GM18951 (cell line): Measurements from ENCODE around the gene CPM.
"Not testable (repeated sequence)": the region's sequence is repeated elsewhere in the genome, so short reads cannot be mapped to it uniquely, and the experiment has no call there.

Source experiments
- POLR2A ChIP-seq: IDR thresholded peaks from 4 replicates; pipeline ENCODE4 v1.6.1; 2011; ENCODE audit warnings: mild to moderate bottlenecking; ENCODE audit not compliant: insufficient read length, insufficient read depth; ENCODE audit errors: extremely low read depth
- in situ Hi-C: fragments of 300-500 bp; cut with MboI; formaldehyde crosslinking; loops from one replicate; pipeline ENCODE4 v1.12.0; 2022; ENCODE audit warnings: low sequenced_read_pairs, mixed read lengths, inconsistent platforms; ENCODE audit not compliant: unreplicated experiment

The CPM gene

DNA sequence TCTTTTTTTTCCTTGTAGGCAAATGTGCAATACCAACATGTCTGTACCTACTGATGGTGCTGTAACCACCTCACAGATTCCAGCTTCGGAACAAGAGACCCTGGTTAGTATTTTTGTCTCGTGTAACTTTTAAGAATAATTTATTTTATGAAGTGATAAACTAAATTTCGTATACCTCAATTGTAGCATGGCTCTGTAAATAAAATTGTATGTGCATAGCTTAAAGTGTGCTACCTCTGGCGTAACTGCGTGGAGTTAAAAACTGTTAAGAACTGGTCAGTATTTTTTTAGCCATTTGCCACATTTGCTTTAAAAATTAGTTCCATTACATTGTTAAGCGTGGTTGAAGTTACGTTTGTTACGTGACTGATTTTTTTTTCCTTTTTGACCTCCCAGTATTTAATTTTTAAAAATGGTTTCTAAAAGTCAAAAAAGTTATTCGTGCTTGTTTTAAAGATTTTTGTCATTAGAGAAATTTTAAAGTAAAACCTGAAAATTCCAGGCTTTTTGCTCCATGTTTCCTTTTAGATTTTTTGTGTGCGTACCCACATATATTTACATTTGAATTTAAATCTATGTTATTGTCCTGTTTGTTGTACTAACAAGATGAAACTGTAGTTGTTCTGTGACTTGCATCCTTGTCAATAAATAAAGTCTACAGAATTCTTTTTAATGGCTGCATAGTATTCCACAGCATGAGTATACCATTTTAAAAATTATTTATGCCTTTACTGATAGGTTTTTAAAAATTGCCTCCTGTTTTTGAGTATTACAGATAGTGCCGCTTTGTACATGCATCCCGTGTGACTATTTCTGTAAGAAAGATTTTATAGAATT, 123.6 kb downstream of the CPM start:
- in situ Hi-C loops, result no loop called here
- no peak for TF ChIP-seq POLR2A

- in situ Hi-C loops, result no loop called here
- TF ChIP-seq POLR2A, result peak; percentile 93
Measured at GRCh38 chr12:68808388-68809189, 124.4 kb downstream of the CPM start.

- in situ Hi-C loops, result no loop called here
Measured at GRCh38 chr12:68807576-68808387, 125.2 kb downstream of the CPM start, which contains the start of gene MDM2. Gene MDM2 (plus strand): TSS chr12:68808177. CDS start chr12:68808478, 301 bp downstream.

GRCh38 chr12:68807274-68807575, 125.7 kb downstream of the CPM start:
- in situ Hi-C loops, result not testable (repeated sequence)

More at GRCh38 chr12:68807576-68808387, 125.2 kb downstream of the CPM start, which contains the start of gene MDM2:
- peak; percentile 92 for TF ChIP-seq POLR2A

DNA sequence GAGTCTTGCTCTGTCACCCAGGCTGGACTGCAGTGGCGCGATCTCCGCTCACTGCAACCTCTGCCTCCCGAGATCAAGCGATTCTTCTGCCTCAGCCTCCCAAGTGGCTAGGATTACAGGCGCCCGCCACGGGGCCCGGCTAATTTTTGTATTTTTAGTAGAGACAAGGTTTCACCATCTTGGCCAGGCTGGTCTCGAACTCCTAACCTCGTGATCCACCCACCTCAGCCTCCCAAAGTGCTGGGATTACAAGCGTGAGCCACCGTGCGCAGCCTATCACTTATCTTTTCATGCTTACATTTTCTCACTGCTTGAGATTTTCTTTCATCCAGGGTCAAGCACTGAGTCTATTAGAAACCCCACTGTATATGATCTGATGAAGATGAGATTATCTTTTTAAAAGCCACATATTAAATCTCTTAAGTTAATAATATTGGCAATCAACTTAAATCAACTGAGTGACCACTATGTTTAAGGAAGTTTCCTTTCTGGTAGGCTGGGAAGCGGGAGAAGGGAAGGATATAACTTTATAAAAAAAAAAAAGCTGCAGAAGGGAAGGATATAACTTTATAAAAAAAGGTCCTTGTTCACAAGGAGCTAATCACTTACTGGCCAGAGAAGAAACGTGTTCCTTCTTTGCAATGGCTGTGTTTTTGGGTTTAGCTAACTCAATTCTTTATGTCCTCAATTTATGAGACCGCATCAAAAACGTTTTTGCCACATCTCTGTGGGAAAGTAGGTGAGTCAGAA, 126.3 kb downstream of the CPM start:
- in situ Hi-C loops, result no loop called here
- no peak for TF ChIP-seq POLR2A

GRCh38 chr12:68805592-68806120, 127.3 kb downstream of the CPM start:
- TF ChIP-seq POLR2A, result no peak
- in situ Hi-C loops, result no loop called here

DNA sequence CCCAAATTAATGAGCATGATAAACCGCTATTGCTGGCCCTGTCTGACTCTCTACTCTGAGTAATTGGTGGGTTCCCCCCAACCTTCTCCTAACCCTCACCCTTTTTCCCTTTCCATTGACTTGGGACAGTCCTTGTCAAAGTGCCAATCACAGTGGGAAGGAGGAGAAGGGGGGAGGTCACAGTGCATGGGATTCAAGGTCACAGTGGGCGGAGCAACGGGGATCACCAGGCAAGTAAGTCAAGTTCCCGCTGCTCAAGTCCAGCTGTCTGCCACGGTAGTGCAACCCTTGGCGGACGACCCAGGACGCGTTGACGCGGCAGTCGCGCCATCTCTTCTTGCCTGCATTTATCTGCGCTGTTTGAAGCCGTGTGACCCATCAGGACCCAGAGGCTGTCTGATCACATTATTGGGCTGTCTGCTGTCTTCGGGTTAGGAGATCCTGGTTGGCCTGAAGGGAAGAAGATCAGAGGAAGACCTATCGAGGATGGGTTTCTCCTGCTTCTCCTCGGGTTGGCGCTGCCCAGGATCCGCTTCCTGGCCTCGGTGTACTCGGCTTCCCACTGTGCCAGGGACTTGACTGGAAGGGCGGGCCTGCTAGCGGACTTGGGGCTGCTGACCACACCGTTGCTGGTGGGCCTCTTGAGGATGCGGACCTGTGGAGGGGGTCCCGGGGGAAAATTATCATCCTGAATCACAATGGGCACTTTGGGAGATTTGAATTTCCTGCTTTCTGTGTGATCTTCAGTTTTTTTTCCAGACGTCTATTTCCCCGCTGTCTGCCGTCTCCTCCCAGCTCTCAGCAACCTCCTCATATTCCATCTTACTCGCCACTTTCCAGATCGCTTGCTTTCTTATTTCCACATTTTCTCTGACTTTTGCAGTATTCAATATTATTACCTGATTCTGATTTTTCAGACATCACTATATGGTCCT, 128.0 kb downstream of the CPM start:
- in situ Hi-C loops, result no loop called here
- no peak for TF ChIP-seq POLR2A

GRCh38 chr12:68803948-68804656, 128.9 kb downstream of the CPM start:
- in situ Hi-C loops, result no loop called here
- no peak for TF ChIP-seq POLR2A

DNA sequence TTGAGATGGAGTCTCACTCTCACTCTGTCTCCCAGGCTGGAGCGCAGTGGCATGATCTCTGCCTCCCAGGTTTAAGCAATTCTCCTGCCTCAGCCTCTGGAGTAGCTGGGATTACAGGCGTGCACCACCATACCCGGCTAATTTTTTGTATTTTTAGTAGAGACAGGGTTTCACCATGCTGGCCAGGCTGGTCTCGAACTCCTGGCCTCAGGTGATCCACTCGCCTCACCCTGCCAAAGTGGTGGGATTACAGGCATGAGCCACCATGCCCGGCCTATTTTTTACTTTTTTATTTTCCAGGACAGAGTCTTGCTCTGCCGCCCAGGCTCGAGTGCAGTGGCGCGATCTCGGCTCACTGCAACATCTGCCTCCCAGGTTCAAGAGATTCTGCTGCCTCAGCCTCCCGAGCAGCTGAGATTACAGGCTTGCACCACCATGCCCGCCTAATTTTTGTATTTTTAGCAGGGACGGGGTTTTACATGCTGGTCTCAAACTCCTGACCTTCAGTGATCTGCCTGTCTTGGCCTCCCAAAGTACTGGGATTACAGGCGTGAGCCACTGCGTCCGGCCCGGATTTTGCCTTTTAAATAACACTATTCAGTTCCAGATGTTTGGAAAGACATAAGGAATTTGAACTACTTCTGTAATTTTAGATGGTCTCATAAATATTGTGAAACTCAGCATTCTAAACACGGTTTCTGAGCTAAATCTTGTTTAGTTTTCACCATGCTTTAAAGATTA, 129.9 kb downstream of the CPM start:
- in situ Hi-C loops, result not testable (repeated sequence)

- in situ Hi-C loops, result not testable (repeated sequence)
Measured at GRCh38 chr12:68802372-68802745, 130.6 kb downstream of the CPM start.
